GM19240 (cell line): ENCODE data around the gene ABCA4.

Experiments used
- DNase-seq: peaks from one replicate; pipeline ENCODE4 v3.0.0; 2011; ENCODE audit warnings: low spot score; ENCODE audit not compliant: insufficient read length

Gene ABCA4

GRCh38 chr1:94055459-94056122 is 65.4 kb downstream of the ABCA4 start:
- no peak for DNase-seq

GRCh38 chr1:94050675-94051074 is 70.3 kb downstream of the ABCA4 start:
- DNase-seq: no peak

GRCh38 chr1:94050254-94050653 is 70.7 kb downstream of the ABCA4 start:
- no peak for DNase-seq

- no peak for DNase-seq
Observed at GRCh38 chr1:94049791-94050190, 71.2 kb downstream of the ABCA4 start.

- DNase-seq: no peak
Observed at GRCh38 chr1:94048413-94049164, 72.4 kb downstream of the ABCA4 start.

GRCh38 chr1:94047949-94048348 is 73.0 kb downstream of the ABCA4 start:
- DNase-seq: no peak

GRCh38 chr1:94045465-94046056 is 75.4 kb downstream of the ABCA4 start:
- no peak for DNase-seq

- DNase-seq: no peak
Observed at GRCh38 chr1:94044891-94045290, 76.1 kb downstream of the ABCA4 start.

GRCh38 chr1:94044290-94044790 is 76.6 kb downstream of the ABCA4 start:
- DNase-seq: no peak

GRCh38 chr1:94043738-94044289 is 77.1 kb downstream of the ABCA4 start:
- no peak for DNase-seq

- DNase-seq: no peak
Observed at GRCh38 chr1:94042388-94042787, 78.6 kb downstream of the ABCA4 start.

- DNase-seq: no peak
Observed at GRCh38 chr1:94039871-94040569, 80.9 kb downstream of the ABCA4 start.

GRCh38 chr1:94039514-94039870 is 81.5 kb downstream of the ABCA4 start:
- DNase-seq: peak; percentile 26

- DNase-seq: no peak
Observed at GRCh38 chr1:94038511-94038910, 82.4 kb downstream of the ABCA4 start.

- no peak for DNase-seq
Observed at GRCh38 chr1:94037392-94038229, 83.3 kb downstream of the ABCA4 start.

- no peak for DNase-seq
Observed at GRCh38 chr1:94036730-94037129, 84.2 kb downstream of the ABCA4 start.

GRCh38 chr1:94033849-94034248 is 87.1 kb downstream of the ABCA4 start:
- no peak for DNase-seq

- DNase-seq: no peak
Observed at GRCh38 chr1:94032637-94033036, 88.3 kb downstream of the ABCA4 start.

GRCh38 chr1:94031591-94031990 is 89.4 kb downstream of the ABCA4 start:
- DNase-seq: no peak

GRCh38 chr1:94031154-94031553 is 89.8 kb downstream of the ABCA4 start:
- no peak for DNase-seq
